KMS-11 (cell line): Measurements from ENCODE around the gene CBR3.

ENCODE experiments used
- H2AFZ ChIP-seq: fragments of 200-600 bp; sonication (generic); 2 replicates; pipeline ENCODE4 v1.6.1; 2016; ENCODE audit warnings: antibody characterized with exemption, mixed run types, low read depth
- H3K27ac ChIP-seq: fragments of 200-600 bp; sonication (generic); 2 replicates; pipeline ENCODE4 v1.6.1; 2016; ENCODE audit warnings: mild to moderate bottlenecking, mixed run types
- H3K27me3 ChIP-seq: fragments of 200-600 bp; sonication (generic); 2 replicates; pipeline ENCODE4 v1.6.1; 2017; ENCODE audit warnings: mild to moderate bottlenecking, low read depth, mixed run types, moderate library complexity; ENCODE audit not compliant: insufficient read depth
- H3K36me3 ChIP-seq: fragments of 200-600 bp; sonication (generic); 2 replicates; pipeline ENCODE4 v1.6.1; 2017; ENCODE audit warnings: mild to moderate bottlenecking, mixed run types; ENCODE audit not compliant: insufficient read depth
- H3K4me1 ChIP-seq: fragments of 200-600 bp; sonication (generic); 2 replicates; pipeline ENCODE4 v1.6.1; 2016; ENCODE audit warnings: mild to moderate bottlenecking, low read depth, mixed run types; ENCODE audit not compliant: poor library complexity, severe bottlenecking
- H3K4me2 ChIP-seq: fragments of 200-600 bp; sonication (generic); 2 replicates; pipeline ENCODE4 v1.7.0; 2016; ENCODE audit warnings: mild to moderate bottlenecking, mixed run types
- H3K4me3 ChIP-seq: fragments of 200-600 bp; sonication (generic); IDR thresholded peaks from 2 replicates; pipeline ENCODE4 v1.6.1; 2017; ENCODE audit warnings: low read depth, low read length, mixed read lengths; ENCODE audit not compliant: insufficient read depth
- H3K79me2 ChIP-seq: fragments of 200-600 bp; sonication (generic); 2 replicates; pipeline ENCODE4 v1.6.1; 2016; ENCODE audit warnings: low read depth, mixed run types; ENCODE audit not compliant: insufficient read depth
- H3K9ac ChIP-seq: fragments of 200-600 bp; sonication (generic); 2 replicates; pipeline ENCODE4 v1.6.1; 2016; ENCODE audit warnings: mild to moderate bottlenecking, mixed run types
- H4K20me1 ChIP-seq: fragments of 200-600 bp; sonication (generic); 2 replicates; pipeline ENCODE4 v1.6.1; 2016; ENCODE audit warnings: mild to moderate bottlenecking, mixed run types; ENCODE audit not compliant: insufficient read depth
- TF ChIP-seq, protein P1 (sequence below): fragments of 200-600 bp; sonication (generic); conservative IDR thresholded peaks from 2 replicates; pipeline ENCODE4 v1.6.1; 2017; ENCODE audit warnings: low read depth, mild to moderate bottlenecking, antibody characterized with exemption, low read length, moderate library complexity, mixed read lengths

The CBR3 gene

DNA sequence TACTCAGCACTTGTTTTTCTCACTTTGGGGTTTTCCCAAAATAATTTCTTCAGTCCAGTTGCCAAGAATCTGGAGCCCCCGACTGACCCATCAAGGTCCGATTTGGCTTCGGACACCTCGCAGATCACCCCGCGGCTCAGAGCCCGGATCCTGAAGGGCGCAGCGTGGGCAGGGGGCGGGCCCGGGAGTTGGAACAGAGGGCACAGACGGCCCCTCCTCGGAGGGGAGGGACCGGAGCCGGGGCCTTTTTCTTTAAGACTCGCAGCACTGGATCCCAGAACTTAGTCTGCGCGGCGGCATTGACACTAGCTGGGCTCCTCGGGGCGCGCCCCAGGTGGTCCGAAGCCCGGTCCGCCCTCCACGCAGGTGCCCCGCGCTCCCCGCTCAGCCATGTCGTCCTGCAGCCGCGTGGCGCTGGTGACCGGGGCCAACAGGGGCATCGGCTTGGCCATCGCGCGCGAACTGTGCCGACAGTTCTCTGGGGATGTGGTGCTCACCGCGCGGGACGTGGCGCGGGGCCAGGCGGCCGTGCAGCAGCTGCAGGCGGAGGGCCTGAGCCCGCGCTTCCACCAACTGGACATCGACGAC is at the start of gene CBR3:
TSS of gene CBR3 (plus strand) at position 277 of the 588 bp plus-strand sequence. CDS start at position 391, 114 bp downstream.
- TF ChIP-seq, protein P1, sequence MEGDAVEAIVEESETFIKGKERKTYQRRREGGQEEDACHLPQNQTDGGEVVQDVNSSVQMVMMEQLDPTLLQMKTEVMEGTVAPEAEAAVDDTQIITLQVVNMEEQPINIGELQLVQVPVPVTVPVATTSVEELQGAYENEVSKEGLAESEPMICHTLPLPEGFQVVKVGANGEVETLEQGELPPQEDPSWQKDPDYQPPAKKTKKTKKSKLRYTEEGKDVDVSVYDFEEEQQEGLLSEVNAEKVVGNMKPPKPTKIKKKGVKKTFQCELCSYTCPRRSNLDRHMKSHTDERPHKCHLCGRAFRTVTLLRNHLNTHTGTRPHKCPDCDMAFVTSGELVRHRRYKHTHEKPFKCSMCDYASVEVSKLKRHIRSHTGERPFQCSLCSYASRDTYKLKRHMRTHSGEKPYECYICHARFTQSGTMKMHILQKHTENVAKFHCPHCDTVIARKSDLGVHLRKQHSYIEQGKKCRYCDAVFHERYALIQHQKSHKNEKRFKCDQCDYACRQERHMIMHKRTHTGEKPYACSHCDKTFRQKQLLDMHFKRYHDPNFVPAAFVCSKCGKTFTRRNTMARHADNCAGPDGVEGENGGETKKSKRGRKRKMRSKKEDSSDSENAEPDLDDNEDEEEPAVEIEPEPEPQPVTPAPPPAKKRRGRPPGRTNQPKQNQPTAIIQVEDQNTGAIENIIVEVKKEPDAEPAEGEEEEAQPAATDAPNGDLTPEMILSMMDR = no peak
- peak within 1 kb of the TSS; percentile 14 for H3K27ac ChIP-seq
- H3K79me2 ChIP-seq = no peaks in the 10 kb centered on the region
- H3K4me1 ChIP-seq = peaks cover 13% of the 10 kb centered on the region
- no peak within 1 kb of the TSS for H3K4me3 ChIP-seq
- peak within 1 kb of the TSS; percentile 69 for H3K4me2 ChIP-seq
- peak within 1 kb of the TSS; percentile 60; the same call in 1 of the 2 replicates for H3K9ac ChIP-seq
- H3K36me3 ChIP-seq = no peaks in the 10 kb centered on the region
- peak within 1 kb of the TSS; percentile 60 for H2AFZ ChIP-seq
- H3K27me3 ChIP-seq = no peaks in the 10 kb centered on the region
- H4K20me1 ChIP-seq = no peaks in the 10 kb centered on the region

- Histone ChIP-seq H3K4me2 (no peak overlapping the region), H4K20me1 (no peaks in the 10 kb centered on the region), H3K27ac (no peak overlapping the region), H3K4me3 (no peak overlapping the region), H3K4me1 (no peaks in the 10 kb centered on the region), H3K9ac (no peak overlapping the region), H2AFZ (no peak overlapping the region), H3K27me3 (no peaks in the 10 kb centered on the region), H3K79me2 (no peaks in the 10 kb centered on the region), H3K36me3 (no peaks in the 10 kb centered on the region)
- TF ChIP-seq, protein P1 = no peak
These were observed 47.3 kb upstream of the CBR3 start for GRCh38 chr21:36087362-36088138.

DNA sequence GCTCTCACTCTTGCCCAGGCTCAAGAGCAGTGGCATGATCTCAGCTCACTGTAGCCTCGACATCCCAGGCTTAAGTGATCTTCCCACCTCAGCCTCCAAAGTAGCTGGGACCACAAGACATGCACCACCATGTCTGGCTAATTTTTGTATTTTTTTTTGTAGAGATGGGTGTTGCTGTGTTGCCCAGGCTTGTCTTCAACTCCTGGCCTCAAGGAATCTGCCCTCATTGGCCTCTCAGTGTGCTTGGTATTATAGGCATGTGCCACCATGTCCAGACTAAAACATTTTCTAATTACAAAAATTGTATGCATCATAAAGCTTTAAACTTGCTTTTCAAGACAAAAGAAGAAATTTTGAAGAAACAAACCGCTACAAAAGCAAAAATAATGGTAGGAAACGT is 44.9 kb upstream of the CBR3 start:
- TF ChIP-seq, protein P1 = no peak
- H3K4me2 ChIP-seq = no peak overlapping the region
- no peaks in the 10 kb centered on the region for H3K4me1 ChIP-seq
- H3K4me3 ChIP-seq = no peak overlapping the region
- no peaks in the 10 kb centered on the region for H3K79me2 ChIP-seq
- no peaks in the 10 kb centered on the region for H3K27me3 ChIP-seq
- H3K9ac ChIP-seq = no peak overlapping the region
- no peak overlapping the region for H3K27ac ChIP-seq
- no peak overlapping the region for H2AFZ ChIP-seq
- H3K36me3 ChIP-seq = no peaks in the 10 kb centered on the region
- no peaks in the 10 kb centered on the region for H4K20me1 ChIP-seq

DNA sequence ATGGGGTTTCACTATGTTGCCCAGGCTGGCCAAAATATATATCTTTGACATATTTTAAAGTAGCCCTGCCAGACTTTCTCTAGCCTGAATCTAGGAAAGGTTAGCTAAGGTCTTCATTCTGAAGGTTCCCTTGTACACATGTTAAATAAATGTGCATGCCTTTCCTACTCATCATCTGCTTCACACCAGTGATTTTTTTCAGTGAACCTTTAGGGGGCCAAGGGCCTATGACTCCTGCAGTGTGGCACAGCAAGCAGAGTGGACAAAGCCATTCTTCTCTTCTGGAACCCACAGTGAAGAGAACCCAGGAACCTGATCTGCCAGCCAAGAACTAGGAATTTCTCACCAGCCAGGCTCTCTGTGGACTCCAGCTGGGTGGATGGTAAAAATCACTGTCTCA is 42.2 kb upstream of the CBR3 start:
- Histone ChIP-seq H3K27me3 (no peaks in the 10 kb centered on the region), H3K4me1 (no peaks in the 10 kb centered on the region), H3K9ac (no peak overlapping the region), H2AFZ (no peak overlapping the region), H3K27ac (no peak overlapping the region), H3K36me3 (no peaks in the 10 kb centered on the region), H4K20me1 (no peaks in the 10 kb centered on the region), H3K79me2 (no peaks in the 10 kb centered on the region), H3K4me3 (no peak overlapping the region), H3K4me2 (no peak overlapping the region)
- TF ChIP-seq, protein P1 = no peak
